Tibial nerve (tissue), 4 donors: ENCODE measurements around the gene ITIH5.

ENCODE experiments used
- EP300 ChIP-seq, 2 donors: sonication (generic); formaldehyde crosslinking; IDR thresholded peaks; one replicate each; pipeline ENCODE4 v1.6.1; 2017; ENCODE audit warnings: antibody characterized with exemption in 2 of 2, mild to moderate bottlenecking in 1 of 2
- POLR2A ChIP-seq, 2 donors: fragments of 450-650 bp; IDR thresholded peaks; one replicate each; pipeline ENCODE4 v1.6.1; 2017; ENCODE audit warnings: antibody characterized with exemption in 2 of 2, mild to moderate bottlenecking in 2 of 2, moderate library complexity in 2 of 2
- TF ChIP-seq, protein P1 (sequence below), 5 experiments: fragments of 200-600 bp in 3 of 5; fragments of 450-650 bp in 2 of 5; sonication (generic) in 3 of 5; IDR thresholded peaks; one replicate each; pipeline ENCODE4 v1.5.1; 2016 to 2019; ENCODE audit warnings: antibody characterized with exemption in 5 of 5, mild to moderate bottlenecking in 3 of 5, moderate library complexity in 2 of 5

DNA sequence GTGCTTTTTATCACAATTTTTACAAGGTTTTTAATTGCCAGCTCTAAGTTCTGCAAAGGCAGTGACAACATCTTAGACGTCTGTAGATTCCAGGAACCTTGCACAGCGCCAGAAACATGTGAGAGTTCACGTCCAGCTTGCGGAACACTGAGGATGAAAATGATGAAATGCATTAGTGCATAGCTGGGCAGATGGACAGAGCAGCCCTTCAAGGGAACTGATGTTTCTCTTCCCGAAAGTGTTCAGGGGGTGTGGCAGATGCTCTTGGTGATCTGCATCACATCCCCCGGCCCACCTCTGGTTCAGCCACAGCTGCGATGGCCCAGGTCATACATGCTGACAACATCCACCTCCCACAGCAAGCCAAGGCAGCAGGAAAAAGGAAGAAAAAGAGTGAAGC lies 40.9 kb downstream of the ITIH5 start:
- TF ChIP-seq POLR2A (IDR thresholded peaks at IDR 0.05) (no peak), EP300 (IDR thresholded peaks at IDR 0.05) (peak in 1 of 2 donors; percentile 44)
- TF ChIP-seq, protein P1, sequence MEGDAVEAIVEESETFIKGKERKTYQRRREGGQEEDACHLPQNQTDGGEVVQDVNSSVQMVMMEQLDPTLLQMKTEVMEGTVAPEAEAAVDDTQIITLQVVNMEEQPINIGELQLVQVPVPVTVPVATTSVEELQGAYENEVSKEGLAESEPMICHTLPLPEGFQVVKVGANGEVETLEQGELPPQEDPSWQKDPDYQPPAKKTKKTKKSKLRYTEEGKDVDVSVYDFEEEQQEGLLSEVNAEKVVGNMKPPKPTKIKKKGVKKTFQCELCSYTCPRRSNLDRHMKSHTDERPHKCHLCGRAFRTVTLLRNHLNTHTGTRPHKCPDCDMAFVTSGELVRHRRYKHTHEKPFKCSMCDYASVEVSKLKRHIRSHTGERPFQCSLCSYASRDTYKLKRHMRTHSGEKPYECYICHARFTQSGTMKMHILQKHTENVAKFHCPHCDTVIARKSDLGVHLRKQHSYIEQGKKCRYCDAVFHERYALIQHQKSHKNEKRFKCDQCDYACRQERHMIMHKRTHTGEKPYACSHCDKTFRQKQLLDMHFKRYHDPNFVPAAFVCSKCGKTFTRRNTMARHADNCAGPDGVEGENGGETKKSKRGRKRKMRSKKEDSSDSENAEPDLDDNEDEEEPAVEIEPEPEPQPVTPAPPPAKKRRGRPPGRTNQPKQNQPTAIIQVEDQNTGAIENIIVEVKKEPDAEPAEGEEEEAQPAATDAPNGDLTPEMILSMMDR (IDR thresholded peaks at IDR 0.05): no peak
